ENCODE measurements around the gene PLXNA4. TPM values are rescaled to one million over a fixed set of nuclear protein-coding genes. Genes with fewer than 3 reads are reported as not detected.

Gene PLXNA4
- total RNA-seq, 1 experiment from 2014 or later, result 0.81 TPM

GRCh38 chr7:132458729-132459128 lies 117.5 kb downstream of the PLXNA4 start (continued):
- TF ChIP-seq AR (CRISPR knock-in tag; IDR thresholded peaks at IDR 0.05), result no peak
- TF ChIP-seq ZNF532 (CRISPR knock-in tag; IDR thresholded peaks at IDR 0.05; ENCODE audit: borderline replicate concordance), result no peak

- no peak overlapping the region for H3K27ac Mint-ChIP-seq
- H3K4me3 Mint-ChIP-seq, result no peak overlapping the region
- H3K4me1 Mint-ChIP-seq, result peaks cover 25% of the 10 kb centered on the region
- ChIA-PET CTCF (no interaction called here), POLR2A (no interaction called here)
- H3K9me3 Mint-ChIP-seq, result no peaks in the 10 kb centered on the region
- H3K36me3 Mint-ChIP-seq, result no peaks in the 10 kb centered on the region
- TF ChIP-seq RORB (CRISPR knock-in tag; IDR thresholded peaks at IDR 0.05) (no peak), FOXP1 (CRISPR knock-in tag; IDR thresholded peaks at IDR 0.05; ENCODE audit: borderline replicate concordance) (no peak)
- ATAC-seq (peak; percentile 68), DNase-seq (ENCODE audit: low spot score) (no peak)
- no peaks in the 10 kb centered on the region for H3K27me3 Mint-ChIP-seq (ENCODE audit: low read depth)
Observed at GRCh38 chr7:132457658-132458057, 118.6 kb downstream of the PLXNA4 start.

- no peak for DNase-seq (ENCODE audit: low spot score)
- peak; percentile 55; the same call in 1 of the 2 replicates for ATAC-seq
- ChIA-PET CTCF (no interaction called here), POLR2A (no interaction called here)
- H3K27ac Mint-ChIP-seq, result no peak overlapping the region
- no peak overlapping the region for H3K4me3 Mint-ChIP-seq
- no peaks in the 10 kb centered on the region for H3K9me3 Mint-ChIP-seq
- H3K27me3 Mint-ChIP-seq (ENCODE audit: low read depth), result peaks cover 4% of the 10 kb centered on the region; the same call in 1 of the 2 replicates
- peaks cover 20% of the 10 kb centered on the region for H3K4me1 Mint-ChIP-seq
- no peaks in the 10 kb centered on the region for H3K36me3 Mint-ChIP-seq
- TF ChIP-seq ZNF317 (CRISPR knock-in tag; IDR thresholded peaks at IDR 0.05; ENCODE audit: borderline replicate concordance, low read depth) (no peak), NFE2L1 (CRISPR knock-in tag; IDR thresholded peaks at IDR 0.05) (no peak), PRDM15 (CRISPR knock-in tag; IDR thresholded peaks at IDR 0.05) (no peak), GTF2I (CRISPR knock-in tag; conservative IDR thresholded peaks at IDR 0.05) (no peak), ZNF396 (CRISPR knock-in tag; IDR thresholded peaks at IDR 0.05; ENCODE audit: borderline replicate concordance) (no peak), ZNF425 (CRISPR knock-in tag; conservative IDR thresholded peaks at IDR 0.05) (no peak), TEAD4 (CRISPR knock-in tag; IDR thresholded peaks at IDR 0.05) (no peak), E2F1 (CRISPR knock-in tag; IDR thresholded peaks at IDR 0.05) (no peak), NFATC4 (CRISPR knock-in tag; IDR thresholded peaks at IDR 0.05) (no peak), ZBTB43 (CRISPR knock-in tag; IDR thresholded peaks at IDR 0.05) (no peak), ATF1 (CRISPR knock-in tag; IDR thresholded peaks at IDR 0.05) (no peak), SOX15 (CRISPR knock-in tag; IDR thresholded peaks at IDR 0.05) (no peak), ERG (CRISPR knock-in tag; IDR thresholded peaks at IDR 0.05) (no peak), FOXP1 (CRISPR knock-in tag; IDR thresholded peaks at IDR 0.05; ENCODE audit: borderline replicate concordance) (no peak)
Observed at GRCh38 chr7:132456418-132456817, 119.9 kb downstream of the PLXNA4 start.

Data from WTC11 (cell line).